ENCODE results near the gene TMA7. TPM values are rescaled to one million over a fixed set of nuclear protein-coding genes. Genes with fewer than 3 reads are reported as not detected.
A peak's percentile ranks its signal among the peaks of the same experiment; 100 is the strongest.

TMA7 gene
- total and polyA plus RNA-seq, 9 of the 15 experiments (the other 6 are each of a cell fraction or from before 2014, with no cell fraction given), result 209 to 1,003 (median 486) TPM

DNA sequence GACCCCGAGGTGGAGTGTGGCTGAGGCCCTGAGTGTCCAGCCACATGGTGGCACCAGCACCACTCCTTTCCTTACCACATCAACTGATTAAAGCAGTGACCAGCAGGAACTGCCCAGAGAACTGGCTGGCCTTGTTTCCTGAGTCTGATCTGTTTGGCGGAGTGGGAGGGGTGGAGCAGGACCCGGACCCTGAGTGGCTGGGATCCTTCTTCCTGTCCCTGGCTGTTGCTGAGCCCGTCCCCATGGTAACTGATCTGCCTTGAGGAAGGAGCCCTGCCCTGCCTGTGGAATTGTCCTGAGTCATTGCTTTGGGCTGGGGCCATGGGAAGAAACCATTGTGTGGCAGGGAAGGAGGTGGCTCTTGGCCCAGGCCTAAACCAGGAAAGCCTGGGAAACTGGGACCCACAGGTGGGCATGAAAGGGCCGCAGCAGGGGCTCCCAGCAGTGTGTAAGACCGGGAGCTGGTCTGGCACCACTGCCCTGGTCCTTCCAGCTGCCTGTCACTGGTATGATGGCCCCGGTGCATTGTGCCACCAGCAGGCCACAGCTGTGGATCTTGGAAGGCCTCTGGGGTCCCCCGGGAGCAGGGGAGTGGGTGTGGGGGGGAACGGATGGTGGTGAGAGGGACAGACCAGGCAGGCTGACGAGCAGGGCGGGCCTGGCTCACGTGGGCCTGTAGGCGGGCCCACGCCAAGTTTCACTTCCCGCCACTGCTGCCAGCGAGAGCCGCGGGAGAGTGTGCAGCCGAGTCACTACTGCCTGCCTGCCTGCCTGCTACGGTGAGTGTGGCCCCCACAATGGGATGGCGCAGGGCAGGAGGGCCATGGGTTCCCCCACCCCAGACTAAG lies 25.7 kb downstream of the TMA7 start (continued):
- TF ChIP-seq, protein P1, sequence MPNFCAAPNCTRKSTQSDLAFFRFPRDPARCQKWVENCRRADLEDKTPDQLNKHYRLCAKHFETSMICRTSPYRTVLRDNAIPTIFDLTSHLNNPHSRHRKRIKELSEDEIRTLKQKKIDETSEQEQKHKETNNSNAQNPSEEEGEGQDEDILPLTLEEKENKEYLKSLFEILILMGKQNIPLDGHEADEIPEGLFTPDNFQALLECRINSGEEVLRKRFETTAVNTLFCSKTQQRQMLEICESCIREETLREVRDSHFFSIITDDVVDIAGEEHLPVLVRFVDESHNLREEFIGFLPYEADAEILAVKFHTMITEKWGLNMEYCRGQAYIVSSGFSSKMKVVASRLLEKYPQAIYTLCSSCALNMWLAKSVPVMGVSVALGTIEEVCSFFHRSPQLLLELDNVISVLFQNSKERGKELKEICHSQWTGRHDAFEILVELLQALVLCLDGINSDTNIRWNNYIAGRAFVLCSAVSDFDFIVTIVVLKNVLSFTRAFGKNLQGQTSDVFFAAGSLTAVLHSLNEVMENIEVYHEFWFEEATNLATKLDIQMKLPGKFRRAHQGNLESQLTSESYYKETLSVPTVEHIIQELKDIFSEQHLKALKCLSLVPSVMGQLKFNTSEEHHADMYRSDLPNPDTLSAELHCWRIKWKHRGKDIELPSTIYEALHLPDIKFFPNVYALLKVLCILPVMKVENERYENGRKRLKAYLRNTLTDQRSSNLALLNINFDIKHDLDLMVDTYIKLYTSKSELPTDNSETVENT (CRISPR knock-in tag; IDR thresholded peaks at IDR 0.05), result no peak
- TF ChIP-seq NR1H2 (CRISPR knock-in tag; IDR thresholded peaks at IDR 0.05) (no peak), ZNF217 (CRISPR knock-in tag; IDR thresholded peaks at IDR 0.05) (no peak), ZNF282 (CRISPR knock-in tag; IDR thresholded peaks at IDR 0.05) (no peak), ZNF76 (CRISPR knock-in tag; IDR thresholded peaks at IDR 0.05; ENCODE audit: borderline replicate concordance) (no peak), FOXP1 (CRISPR knock-in tag; IDR thresholded peaks at IDR 0.05) (no peak), TBP (optimal IDR thresholded peaks at IDR 0.05; ENCODE audit: low read depth, low read length) (peak; percentile 9), U2AF2 (optimal IDR thresholded peaks at IDR 0.05; ENCODE audit: low read depth, low read length) (no peak), EP300 (IDR thresholded peaks at IDR 0.05; ENCODE audit: low read length) (no peak), EP400 (IDR thresholded peaks at IDR 0.05) (no peak), KDM2B (CRISPR knock-in tag; IDR thresholded peaks at IDR 0.05) (no peak), SMARCA5 (IDR thresholded peaks at IDR 0.05) (no peak), DIDO1 (tag; IDR thresholded peaks at IDR 0.05; ENCODE audit: low read depth) (no peak), ZNF134 (CRISPR knock-in tag; conservative IDR thresholded peaks at IDR 0.05) (peak; percentile 84), ERF (CRISPR knock-in tag; IDR thresholded peaks at IDR 0.05) (0 out of 2 replicates have a peak, but pooled peaks have one; percentile 67)
- TF ChIP-seq, protein P2, sequence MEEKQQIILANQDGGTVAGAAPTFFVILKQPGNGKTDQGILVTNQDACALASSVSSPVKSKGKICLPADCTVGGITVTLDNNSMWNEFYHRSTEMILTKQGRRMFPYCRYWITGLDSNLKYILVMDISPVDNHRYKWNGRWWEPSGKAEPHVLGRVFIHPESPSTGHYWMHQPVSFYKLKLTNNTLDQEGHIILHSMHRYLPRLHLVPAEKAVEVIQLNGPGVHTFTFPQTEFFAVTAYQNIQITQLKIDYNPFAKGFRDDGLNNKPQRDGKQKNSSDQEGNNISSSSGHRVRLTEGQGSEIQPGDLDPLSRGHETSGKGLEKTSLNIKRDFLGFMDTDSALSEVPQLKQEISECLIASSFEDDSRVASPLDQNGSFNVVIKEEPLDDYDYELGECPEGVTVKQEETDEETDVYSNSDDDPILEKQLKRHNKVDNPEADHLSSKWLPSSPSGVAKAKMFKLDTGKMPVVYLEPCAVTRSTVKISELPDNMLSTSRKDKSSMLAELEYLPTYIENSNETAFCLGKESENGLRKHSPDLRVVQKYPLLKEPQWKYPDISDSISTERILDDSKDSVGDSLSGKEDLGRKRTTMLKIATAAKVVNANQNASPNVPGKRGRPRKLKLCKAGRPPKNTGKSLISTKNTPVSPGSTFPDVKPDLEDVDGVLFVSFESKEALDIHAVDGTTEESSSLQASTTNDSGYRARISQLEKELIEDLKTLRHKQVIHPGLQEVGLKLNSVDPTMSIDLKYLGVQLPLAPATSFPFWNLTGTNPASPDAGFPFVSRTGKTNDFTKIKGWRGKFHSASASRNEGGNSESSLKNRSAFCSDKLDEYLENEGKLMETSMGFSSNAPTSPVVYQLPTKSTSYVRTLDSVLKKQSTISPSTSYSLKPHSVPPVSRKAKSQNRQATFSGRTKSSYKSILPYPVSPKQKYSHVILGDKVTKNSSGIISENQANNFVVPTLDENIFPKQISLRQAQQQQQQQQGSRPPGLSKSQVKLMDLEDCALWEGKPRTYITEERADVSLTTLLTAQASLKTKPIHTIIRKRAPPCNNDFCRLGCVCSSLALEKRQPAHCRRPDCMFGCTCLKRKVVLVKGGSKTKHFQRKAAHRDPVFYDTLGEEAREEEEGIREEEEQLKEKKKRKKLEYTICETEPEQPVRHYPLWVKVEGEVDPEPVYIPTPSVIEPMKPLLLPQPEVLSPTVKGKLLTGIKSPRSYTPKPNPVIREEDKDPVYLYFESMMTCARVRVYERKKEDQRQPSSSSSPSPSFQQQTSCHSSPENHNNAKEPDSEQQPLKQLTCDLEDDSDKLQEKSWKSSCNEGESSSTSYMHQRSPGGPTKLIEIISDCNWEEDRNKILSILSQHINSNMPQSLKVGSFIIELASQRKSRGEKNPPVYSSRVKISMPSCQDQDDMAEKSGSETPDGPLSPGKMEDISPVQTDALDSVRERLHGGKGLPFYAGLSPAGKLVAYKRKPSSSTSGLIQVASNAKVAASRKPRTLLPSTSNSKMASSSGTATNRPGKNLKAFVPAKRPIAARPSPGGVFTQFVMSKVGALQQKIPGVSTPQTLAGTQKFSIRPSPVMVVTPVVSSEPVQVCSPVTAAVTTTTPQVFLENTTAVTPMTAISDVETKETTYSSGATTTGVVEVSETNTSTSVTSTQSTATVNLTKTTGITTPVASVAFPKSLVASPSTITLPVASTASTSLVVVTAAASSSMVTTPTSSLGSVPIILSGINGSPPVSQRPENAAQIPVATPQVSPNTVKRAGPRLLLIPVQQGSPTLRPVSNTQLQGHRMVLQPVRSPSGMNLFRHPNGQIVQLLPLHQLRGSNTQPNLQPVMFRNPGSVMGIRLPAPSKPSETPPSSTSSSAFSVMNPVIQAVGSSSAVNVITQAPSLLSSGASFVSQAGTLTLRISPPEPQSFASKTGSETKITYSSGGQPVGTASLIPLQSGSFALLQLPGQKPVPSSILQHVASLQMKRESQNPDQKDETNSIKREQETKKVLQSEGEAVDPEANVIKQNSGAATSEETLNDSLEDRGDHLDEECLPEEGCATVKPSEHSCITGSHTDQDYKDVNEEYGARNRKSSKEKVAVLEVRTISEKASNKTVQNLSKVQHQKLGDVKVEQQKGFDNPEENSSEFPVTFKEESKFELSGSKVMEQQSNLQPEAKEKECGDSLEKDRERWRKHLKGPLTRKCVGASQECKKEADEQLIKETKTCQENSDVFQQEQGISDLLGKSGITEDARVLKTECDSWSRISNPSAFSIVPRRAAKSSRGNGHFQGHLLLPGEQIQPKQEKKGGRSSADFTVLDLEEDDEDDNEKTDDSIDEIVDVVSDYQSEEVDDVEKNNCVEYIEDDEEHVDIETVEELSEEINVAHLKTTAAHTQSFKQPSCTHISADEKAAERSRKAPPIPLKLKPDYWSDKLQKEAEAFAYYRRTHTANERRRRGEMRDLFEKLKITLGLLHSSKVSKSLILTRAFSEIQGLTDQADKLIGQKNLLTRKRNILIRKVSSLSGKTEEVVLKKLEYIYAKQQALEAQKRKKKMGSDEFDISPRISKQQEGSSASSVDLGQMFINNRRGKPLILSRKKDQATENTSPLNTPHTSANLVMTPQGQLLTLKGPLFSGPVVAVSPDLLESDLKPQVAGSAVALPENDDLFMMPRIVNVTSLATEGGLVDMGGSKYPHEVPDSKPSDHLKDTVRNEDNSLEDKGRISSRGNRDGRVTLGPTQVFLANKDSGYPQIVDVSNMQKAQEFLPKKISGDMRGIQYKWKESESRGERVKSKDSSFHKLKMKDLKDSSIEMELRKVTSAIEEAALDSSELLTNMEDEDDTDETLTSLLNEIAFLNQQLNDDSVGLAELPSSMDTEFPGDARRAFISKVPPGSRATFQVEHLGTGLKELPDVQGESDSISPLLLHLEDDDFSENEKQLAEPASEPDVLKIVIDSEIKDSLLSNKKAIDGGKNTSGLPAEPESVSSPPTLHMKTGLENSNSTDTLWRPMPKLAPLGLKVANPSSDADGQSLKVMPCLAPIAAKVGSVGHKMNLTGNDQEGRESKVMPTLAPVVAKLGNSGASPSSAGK (IDR thresholded peaks at IDR 0.05), result 0 out of 2 replicates have a peak, but pooled peaks have one; percentile 25

Measured in K562 (cell line).